B cell (primary cell): ENCODE measurements around the gene APOM. TPM values are rescaled to one million over a fixed set of nuclear protein-coding genes. Genes with fewer than 3 reads are reported as not detected.

Source experiments
- ATAC-seq: fragments of 200-7000 bp; cut with Tn5 transposase; one replicate; pipeline ENCODE4 v1.10.0; 2021; ENCODE audit warnings: low read depth, mild to moderate bottlenecking, moderate number of reproducible peaks, moderate library complexity
- CTCF ChIA-PET: fragments of 350-600 bp; sonication (Branson Sonifier 250); formaldehyde crosslinking; loops from one replicate; lab custom pipeline; 2021; ENCODE audit warnings: antibody characterized with exemption, inconsistent platforms; lab: Charles Lee
- POLR2A ChIA-PET: fragments of 350-600 bp; sonication (Branson Sonifier 250); formaldehyde crosslinking; loops from one replicate; lab custom pipeline; 2021; ENCODE audit warnings: antibody characterized with exemption; lab: Charles Lee
- DNase-seq: peaks from one replicate; pipeline ENCODE4 v3.0.0; 2013
- H2AFZ ChIP-seq: 2 replicates; pipeline ENCODE4 v1.6.1; 2012; ENCODE audit warnings: mild to moderate bottlenecking, low read depth, low read length; ENCODE audit not compliant: insufficient read depth, poor library complexity, severe bottlenecking
- H3K27ac ChIP-seq, 2 donors: 1 replicate in 1 of 2; 2 replicates in 1 of 2; pipeline ENCODE4 v1.5.1; 2012 to 2013; ENCODE audit warnings: low read length in 2 of 2, mild to moderate bottlenecking in 2 of 2, moderate library complexity in 1 of 2
- H3K27me3 ChIP-seq, 4 experiments: fragments of 200-600 bp in 1 of 4; sonication (generic) in 1 of 4; replicated peaks in 1 of 4; 1 replicate in 2 of 4; 2 replicates in 2 of 4; pipeline versions ENCODE4 v1.6.1 to v1.7.0; 2013 to 2016; ENCODE audit warnings: low read length in 3 of 4, mild to moderate bottlenecking in 2 of 4, mixed read lengths in 1 of 4, moderate library complexity in 1 of 4; ENCODE audit not compliant: insufficient read depth in 4 of 4, control insufficient read depth in 3 of 4; ENCODE audit errors: control extremely low read depth in 1 of 4
- H3K36me3 ChIP-seq, 2 experiments: replicated peaks in 1 of 2; 1 replicate in 1 of 2; 2 replicates in 1 of 2; pipeline versions ENCODE4 v1.6.1 to v1.7.1; 2013; ENCODE audit warnings: low read length in 1 of 2; ENCODE audit not compliant: insufficient read depth in 2 of 2, control insufficient read depth in 1 of 2; ENCODE audit errors: control extremely low read depth in 1 of 2, extremely low read depth in 1 of 2
- H3K4me1 ChIP-seq, 2 donors: fragments of 200-600 bp in 1 of 2; sonication (generic) in 1 of 2; 1 replicate in 1 of 2; 2 replicates in 1 of 2; pipeline versions ENCODE4 v1.5.1 to v1.6.1; 2013 to 2017; ENCODE audit warnings: low read length in 2 of 2; ENCODE audit not compliant: control insufficient read depth in 2 of 2, insufficient read depth in 2 of 2
- H3K4me2 ChIP-seq: replicated peaks from 2 replicates; pipeline ENCODE3; 2012; ENCODE audit warnings: mild to moderate bottlenecking, low read depth, low read length; ENCODE audit not compliant: poor library complexity, severe bottlenecking
- H3K4me3 ChIP-seq, 5 experiments: fragments of 200-600 bp in 1 of 5; sonication (generic) in 1 of 5; 1 replicate in 3 of 5; 2 replicates in 2 of 5; pipeline versions ENCODE4 v1.5.1 to v1.7.0; 2011 to 2016; ENCODE audit warnings: low read length in 4 of 5, mild to moderate bottlenecking in 4 of 5, low read depth in 2 of 5, control low read depth in 1 of 5, moderate library complexity in 1 of 5; ENCODE audit not compliant: insufficient read depth in 1 of 5; ENCODE audit errors: control extremely low read depth in 1 of 5, extremely low read depth in 1 of 5
- H3K79me2 ChIP-seq: fragments of 200-600 bp; sonication (generic); one replicate; pipeline ENCODE4 v1.6.0; 2016; ENCODE audit warnings: low read length; ENCODE audit not compliant: control insufficient read depth, insufficient read depth
- H3K9ac ChIP-seq: fragments of 200-600 bp; sonication (generic); 2 replicates; pipeline ENCODE4 v1.6.1; 2017; ENCODE audit warnings: mild to moderate bottlenecking, low read length, moderate library complexity
- H3K9me3 ChIP-seq, 3 donors: one replicate each; pipeline versions ENCODE4 v1.6.1 to v1.7.1; 2013; ENCODE audit warnings: low read length in 2 of 3; ENCODE audit not compliant: control insufficient read depth in 2 of 3, insufficient read depth in 1 of 3; ENCODE audit errors: control extremely low read depth in 1 of 3
- H4K20me1 ChIP-seq: 2 replicates; pipeline ENCODE4 v1.6.0; 2012; ENCODE audit warnings: mild to moderate bottlenecking, low read length; ENCODE audit not compliant: insufficient read depth, control insufficient read depth, poor library complexity, severe bottlenecking
- H3K27ac Mint-ChIP-seq: one replicate; pipeline ENCODE4 v1.8.0; 2021; ENCODE audit warnings: mixed read lengths
- H3K27me3 Mint-ChIP-seq: one replicate; pipeline ENCODE4 v1.8.0; 2021; ENCODE audit warnings: mixed read lengths
- H3K4me1 Mint-ChIP-seq: one replicate; pipeline ENCODE4 v1.8.0; 2021; ENCODE audit warnings: mixed read lengths
- H3K4me3 Mint-ChIP-seq: one replicate; pipeline ENCODE4 v1.8.0; 2021; ENCODE audit warnings: mixed read lengths
- H3K9me3 Mint-ChIP-seq: one replicate; pipeline ENCODE4 v1.8.0; 2022; ENCODE audit warnings: mixed read lengths; ENCODE audit not compliant: insufficient read depth
- CTCF ChIP-seq: fragments of 200-600 bp; IDR thresholded peaks from one replicate; pipeline ENCODE4 v1.8.0; 2022; ENCODE audit warnings: antibody characterized with exemption, mild to moderate bottlenecking
- EZH2 ChIP-seq: IDR thresholded peaks from 2 replicates; pipeline ENCODE4 v1.6.1; 2012; ENCODE audit warnings: borderline replicate concordance, low read depth, mild to moderate bottlenecking, moderate library complexity, low read length; ENCODE audit not compliant: insufficient read depth, poor library complexity, severe bottlenecking
- WGBS: methylation state at CpG from one replicate; pipeline ENCODE4 v1.1.5; 2013; ENCODE audit warnings: missing lambda C conversion rate; ENCODE audit not compliant: insufficient coverage; 5-methylcytosine and 5-hydroxymethylcytosine counted together
- intact Hi-C: fragments of 100-400 bp; cut with micrococcal nuclease; formaldehyde crosslinking; loops from one replicate; pipeline ENCODE4 v1.10.0; 2022
- polyA plus RNA-seq: library from polyadenylated mRNA; depleted of rRNA; stranded (reverse); fragments of >200 nt; gene quantifications from 2 replicates; pipeline ENCODE4 v1.2.3, GENCODE V29; 2012
- total RNA-seq, 2 donors: library from RNA; stranded (reverse); fragments of 120-200 nt in 1 of 2; gene quantifications; 1 replicate in 1 of 2; 2 replicates in 1 of 2; pipeline versions ENCODE4 v1.2.3 to v1.2.4, GENCODE V29; 2013 to 2022

The APOM gene
- total and polyA plus RNA-seq, 2 donors (not counting 1 experiment from before 2014, with no cell fraction given) = 3.6 to 11.6 TPM

DNA sequence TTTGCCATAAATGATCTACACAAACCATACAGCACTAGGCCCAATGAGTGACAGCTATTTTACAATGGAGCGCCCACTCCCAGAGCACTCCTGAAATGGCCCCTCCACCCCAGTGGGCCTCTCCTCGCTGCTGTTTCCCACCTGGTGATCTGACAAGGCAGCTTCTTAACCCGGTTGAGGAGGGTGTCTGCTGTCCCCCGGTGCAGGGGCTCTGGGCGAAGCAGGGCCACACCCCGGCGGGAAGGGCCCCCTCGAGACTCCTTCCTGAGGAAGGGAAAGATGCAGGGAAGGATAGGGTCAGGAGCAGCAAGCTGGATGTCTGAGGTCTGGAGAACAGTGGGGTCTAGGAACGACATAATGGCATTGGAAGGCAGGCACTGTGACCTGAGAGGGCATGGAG lies 37.2 kb downstream of the APOM start:
- ATAC-seq (no peak), DNase-seq (no peak)
- Histone ChIP-seq H3K27ac (no peak overlapping the region), H3K9me3 (no peaks in the 10 kb centered on the region), H3K4me1 (peaks cover 10 to 18% of the 10 kb centered on the region in 2 donors), H2AFZ (no peak overlapping the region), H3K9ac (no peak overlapping the region), H3K27me3 (no peaks in the 10 kb centered on the region), H3K4me2 (no peak overlapping the region), H4K20me1 (no peaks in the 10 kb centered on the region), H3K36me3 (peaks cover 0 to 81% of the 10 kb centered on the region in 2 experiments), H3K79me2 (no peaks in the 10 kb centered on the region), H3K4me3 (no peak overlapping the region)
- intact Hi-C loops = no loop called here
- WGBS = 94% methylated on average over 8 of the region's 9 CpGs
- Mint-ChIP-seq H3K4me1 (peaks cover 17% of the 10 kb centered on the region), H3K4me3 (no peak overlapping the region), H3K27me3 (no peaks in the 10 kb centered on the region), H3K27ac (no peak overlapping the region), H3K9me3 (no peaks in the 10 kb centered on the region)
- POLR2A ChIA-PET = interaction anchor here (0.5 to 0.6 kb wide), 4 partner anchors 8 to 273 kb away, joined by 3 to 5 read pairs (median 4); no protein-coding TSS in a partner anchor
- CTCF ChIA-PET = interaction anchor here (0.5 to 0.9 kb wide), 2 partner anchors 142 to 294 kb away, joined by 4 read pairs; no protein-coding TSS in a partner anchor
- TF ChIP-seq EZH2 (no peak), CTCF (no peak)

GRCh38 chr6:31693535-31693934 lies 37.8 kb downstream of the APOM start:
- Mint-ChIP-seq H3K27me3 (no peaks in the 10 kb centered on the region), H3K4me1 (peaks cover 19% of the 10 kb centered on the region), H3K9me3 (no peaks in the 10 kb centered on the region), H3K4me3 (no peak overlapping the region), H3K27ac (no peak overlapping the region)
- Histone ChIP-seq H3K4me2 (no peak overlapping the region), H3K27me3 (no peaks in the 10 kb centered on the region), H3K27ac (no peak overlapping the region), H3K36me3 (peaks cover 0 to 77% of the 10 kb centered on the region in 2 experiments), H4K20me1 (no peaks in the 10 kb centered on the region), H2AFZ (no peak overlapping the region), H3K79me2 (no peaks in the 10 kb centered on the region), H3K9me3 (no peaks in the 10 kb centered on the region), H3K4me3 (no peak overlapping the region), H3K4me1 (peaks cover 10 to 18% of the 10 kb centered on the region in 2 donors), H3K9ac (no peak overlapping the region)
- ChIA-PET POLR2A (interaction anchor here (0.6 kb wide), 1 partner anchor 273 kb away, joined by 4 read pairs; no protein-coding TSS in a partner anchor), CTCF (interaction anchor here (0.5 to 1.3 kb wide), 3 partner anchors 9 to 294 kb away, joined by 3 to 4 read pairs (median 3); no protein-coding TSS in a partner anchor)
- DNase-seq (no peak), ATAC-seq (no peak)
- TF ChIP-seq EZH2 (no peak), CTCF (no peak)
- WGBS = 100% methylated on average over 1 of the region's 6 CpGs
- intact Hi-C loops = no loop called here
